Stimulated activated CD4-positive, alpha-beta T cell treated with anti-CD3 and anti-CD28 coated beads, TNF-alpha, amount 100 ng/mL, for 24 hours (primary cell): ENCODE results near the gene STMND1.

Experiments
- DNase-seq, 3 experiments: peaks; one replicate each; pipeline ENCODE4 v3.0.0-alpha.2; 2020; ENCODE audit warnings: low read depth in 3 of 3

The STMND1 gene

DNA sequence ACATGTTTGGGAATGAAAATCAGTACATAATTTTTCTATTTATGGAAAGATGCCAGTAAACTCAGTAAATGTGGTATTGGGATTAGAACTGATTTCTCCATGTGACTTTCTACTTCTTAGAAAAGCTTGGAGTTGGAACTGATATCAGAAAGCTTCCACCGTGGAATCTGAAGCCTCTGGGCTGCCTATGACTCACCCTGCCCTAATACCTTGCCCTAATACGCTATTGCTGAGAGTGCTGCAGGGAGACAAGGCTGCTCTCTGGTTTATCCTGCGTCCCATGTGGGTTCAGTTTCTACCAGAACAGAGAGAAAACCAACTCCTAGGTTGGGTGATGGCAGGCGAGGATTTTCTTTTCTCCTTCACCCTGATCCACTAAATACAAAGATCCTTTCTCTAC, 3.3 kb upstream of the STMND1 start:
- no peak for DNase-seq

DNA sequence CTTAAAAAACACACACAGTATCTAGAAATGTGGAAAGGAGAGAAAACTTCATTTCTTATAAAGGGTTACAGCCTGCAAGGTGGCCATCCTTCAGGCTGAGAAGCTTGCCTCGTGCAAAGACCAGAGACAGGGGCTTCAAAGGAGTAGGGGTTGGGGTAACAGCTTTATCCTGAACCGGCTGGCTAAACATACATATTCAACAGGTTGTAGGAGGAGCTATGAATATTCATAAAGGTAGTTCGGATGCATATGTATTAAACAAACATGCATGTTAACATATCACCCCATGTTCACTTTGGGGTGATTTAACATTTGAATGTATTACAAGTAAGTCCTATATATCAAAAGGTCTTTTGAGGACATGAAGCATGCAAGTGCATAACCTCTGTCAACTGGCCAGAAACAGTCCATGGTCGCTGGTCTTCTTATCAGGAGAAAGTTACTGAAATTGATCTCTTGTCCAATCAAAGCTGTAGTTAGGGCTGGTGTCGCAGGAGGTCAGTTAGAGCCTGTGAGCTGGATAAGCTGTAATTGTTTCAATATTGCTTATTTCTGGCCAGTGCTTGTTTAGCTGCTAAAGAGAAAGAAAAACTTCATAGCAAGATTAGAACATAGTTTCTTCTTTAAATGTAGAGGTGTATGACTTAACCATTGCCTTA, 2.3 kb upstream of the STMND1 start:
- no peak for DNase-seq

DNA sequence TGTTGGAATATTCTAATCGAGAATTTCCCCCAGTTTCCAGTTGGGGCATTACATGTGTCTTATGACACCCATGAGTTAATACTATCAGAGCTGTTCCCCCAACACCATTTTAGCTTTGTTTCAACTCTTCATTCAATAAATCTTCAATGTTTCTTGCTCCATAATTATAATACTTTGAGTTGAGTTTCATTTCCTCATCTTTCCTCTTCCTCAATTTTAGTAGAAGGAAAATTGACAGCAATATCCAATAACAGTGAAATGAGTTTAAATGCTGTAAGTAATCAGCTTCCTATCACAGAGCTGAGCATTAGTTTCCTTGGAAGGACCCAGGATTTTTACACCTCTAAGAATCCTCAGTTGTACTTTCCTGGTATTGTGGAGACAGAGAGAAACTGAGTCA, 1.0 kb upstream of the STMND1 start:
- no peak for DNase-seq

DNA sequence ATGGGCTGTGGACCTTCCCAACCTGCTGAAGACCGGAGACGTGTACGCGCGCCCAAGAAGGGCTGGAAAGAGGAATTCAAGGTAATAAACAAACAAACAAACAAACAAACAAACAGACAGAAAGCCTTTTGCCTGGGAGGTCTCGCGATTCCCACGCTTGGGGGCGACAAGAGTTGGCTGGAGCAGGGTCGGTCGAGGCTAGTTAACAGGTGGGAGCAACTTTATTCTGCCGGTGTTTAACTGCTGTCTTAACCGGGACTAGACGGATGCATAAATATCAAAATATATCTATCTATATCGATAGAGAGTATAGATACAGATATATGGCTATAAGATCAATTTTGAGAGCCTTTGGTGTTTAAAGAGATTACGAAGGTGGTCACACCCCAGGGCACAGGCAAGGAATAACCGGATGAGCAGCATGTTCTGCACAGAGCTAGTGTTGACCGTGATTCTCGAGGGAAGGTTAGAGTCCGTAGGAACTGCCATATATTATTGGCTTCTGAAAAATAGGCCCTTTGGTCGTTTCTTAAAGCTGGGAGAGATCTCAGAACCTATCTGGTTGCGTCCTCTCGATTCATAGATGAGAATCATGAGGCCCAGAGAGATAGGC, 514 bp downstream of the STMND1 start:
- no peak for DNase-seq

DNA sequence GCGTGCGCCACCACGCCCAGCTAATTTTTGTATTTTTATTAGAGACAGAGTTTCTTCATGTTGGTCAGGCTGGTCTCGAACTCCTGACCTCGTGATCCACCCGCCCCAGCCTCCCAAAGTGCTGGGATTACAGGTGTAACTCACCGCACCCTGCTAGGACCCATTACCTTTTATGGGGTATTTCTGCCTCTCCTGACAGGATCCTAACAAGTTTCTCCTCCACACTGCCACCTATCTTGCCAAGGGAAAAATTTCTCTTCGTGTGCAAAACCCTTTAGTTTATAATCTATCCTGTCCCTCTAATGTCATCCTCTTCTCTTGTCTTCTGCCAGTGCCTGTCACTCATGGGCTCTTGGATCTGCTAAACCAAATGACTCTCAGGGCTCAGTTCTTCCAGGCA, 1.9 kb downstream of the STMND1 start:
- no peak for DNase-seq

DNA sequence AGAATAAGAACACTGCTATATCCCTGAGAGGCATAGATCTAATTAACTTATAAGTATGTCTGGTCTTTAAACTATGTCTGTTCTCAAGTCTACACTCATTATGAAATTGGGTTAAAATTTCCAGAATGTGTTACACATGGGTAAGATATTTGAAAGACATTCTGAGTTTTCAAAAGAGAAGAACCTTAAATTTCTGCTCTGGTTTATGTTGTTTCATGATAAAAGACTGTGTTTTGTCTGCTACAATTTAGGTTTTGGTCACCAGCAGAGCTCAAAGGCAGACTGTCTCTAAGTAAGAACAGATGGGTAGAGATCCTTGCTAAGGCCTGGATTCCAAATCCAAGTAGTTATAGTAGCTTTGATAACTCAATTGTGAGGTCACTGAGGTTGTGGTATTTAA, 6.0 kb downstream of the STMND1 start:
- DNase-seq = no peak

DNA sequence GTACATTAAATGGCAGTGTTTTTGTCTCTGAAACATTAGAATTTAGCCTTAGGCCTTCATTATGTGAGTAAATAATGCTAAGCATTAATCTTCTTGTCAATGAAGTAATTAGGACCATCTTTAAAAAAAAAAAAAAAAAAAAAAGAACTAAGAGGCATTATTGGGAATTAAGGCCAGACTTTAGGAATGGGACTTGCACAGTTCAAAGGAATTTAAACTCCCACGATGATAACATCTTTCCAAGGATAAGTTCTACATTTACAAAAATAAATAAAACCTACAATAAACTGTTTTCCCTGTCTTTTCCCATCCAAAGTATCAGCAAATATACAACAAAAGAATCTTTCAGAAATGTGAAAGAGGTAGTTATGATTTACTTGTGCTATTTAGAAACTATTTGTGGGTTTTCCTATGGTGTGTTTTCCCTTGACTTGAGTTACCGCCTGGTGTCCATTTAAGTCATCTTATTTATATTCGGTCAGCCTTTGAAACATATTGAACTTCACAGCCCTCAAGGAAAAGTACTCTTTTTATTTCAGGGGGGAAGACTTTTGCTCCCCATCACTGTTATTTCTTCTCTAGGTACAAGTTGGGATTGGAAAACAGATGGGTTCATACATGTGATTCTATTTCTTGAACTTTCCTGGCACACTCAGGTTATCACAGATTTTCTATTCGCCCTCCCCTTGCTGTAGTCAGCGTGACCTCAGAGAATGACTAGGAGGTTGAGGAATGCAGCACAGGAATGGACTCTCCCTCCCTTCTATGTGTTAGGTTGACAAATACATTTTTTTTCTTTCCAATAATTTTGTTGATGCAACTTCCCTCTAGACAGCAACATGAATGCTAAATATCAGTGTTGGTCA, 13.6 kb downstream of the STMND1 start:
- DNase-seq = no peak

DNA sequence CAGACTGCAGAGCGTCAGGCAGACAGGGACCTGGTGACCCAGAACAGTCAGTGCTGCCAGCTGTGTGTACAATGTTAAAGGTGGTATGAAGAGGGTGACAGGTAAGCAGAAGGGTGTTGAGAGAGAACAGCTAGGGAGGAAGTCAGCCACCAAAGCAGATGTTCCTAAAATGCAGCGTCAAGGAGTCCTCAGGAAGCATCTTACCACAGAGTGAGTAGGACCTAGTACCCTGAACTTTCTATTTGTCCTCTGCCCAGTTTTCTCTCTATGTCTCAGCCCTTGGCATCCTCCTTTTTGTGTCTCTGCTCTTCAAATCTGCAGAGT, 14.2 kb downstream of the STMND1 start:
- DNase-seq = no peak

DNA sequence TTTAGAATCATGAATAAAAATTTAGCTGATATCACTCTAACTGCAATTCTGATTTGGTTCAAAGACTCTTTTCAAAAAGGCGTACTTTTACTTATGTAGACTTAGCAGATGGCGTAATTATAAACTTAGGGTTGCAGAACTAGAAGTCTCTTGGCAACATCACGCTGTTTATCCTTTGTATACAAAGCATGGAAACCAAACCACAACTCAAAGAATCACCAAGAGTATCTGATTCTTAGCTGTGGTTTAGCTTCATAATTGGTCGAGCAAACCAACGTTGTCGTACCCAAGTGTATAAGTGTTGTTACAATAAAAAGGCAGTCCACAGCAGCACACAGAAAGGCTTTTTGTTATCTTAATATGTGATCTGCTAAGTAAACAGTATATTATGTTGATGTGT, 18.2 kb downstream of the STMND1 start:
- no peak for DNase-seq

DNA sequence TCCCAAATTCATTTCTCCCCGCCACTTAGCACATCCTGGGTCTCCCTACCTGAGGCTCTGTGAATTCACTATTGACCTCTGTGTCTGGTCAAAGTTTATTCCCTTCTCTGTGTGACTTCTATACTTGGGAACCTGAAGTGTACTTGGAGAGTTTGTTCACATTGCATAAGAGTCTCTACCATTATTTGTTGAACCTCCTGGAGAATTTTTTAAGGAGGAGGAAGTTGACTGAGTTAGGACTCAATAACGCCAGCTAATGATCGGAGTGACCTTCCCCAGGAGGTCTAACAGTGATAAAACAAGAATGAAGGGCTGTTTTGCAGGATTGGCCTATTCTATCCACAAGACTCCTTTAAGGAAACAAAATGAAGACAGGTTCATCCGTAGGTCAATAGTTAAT, 23.6 kb downstream of the STMND1 start:
- no peak for DNase-seq

DNA sequence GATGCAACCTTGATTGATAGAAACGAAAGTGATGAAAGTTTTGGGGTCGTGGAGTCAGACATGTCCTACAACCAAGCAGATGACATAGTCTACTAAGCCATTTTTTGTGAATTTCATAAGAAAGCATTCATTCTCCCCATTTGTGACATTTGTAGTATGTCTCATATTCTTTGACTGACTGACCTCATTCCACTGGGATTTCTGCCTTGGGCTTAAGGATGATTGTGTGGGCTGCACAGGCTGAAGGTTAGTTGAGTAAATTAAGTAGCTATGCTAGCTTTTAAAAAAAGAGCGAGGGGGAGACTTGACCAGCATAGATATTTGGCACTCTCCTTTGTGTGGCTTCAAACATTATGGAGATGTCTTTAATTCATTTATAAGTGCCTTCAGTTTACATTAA, 28.9 kb downstream of the STMND1 start:
- DNase-seq = no peak

DNA sequence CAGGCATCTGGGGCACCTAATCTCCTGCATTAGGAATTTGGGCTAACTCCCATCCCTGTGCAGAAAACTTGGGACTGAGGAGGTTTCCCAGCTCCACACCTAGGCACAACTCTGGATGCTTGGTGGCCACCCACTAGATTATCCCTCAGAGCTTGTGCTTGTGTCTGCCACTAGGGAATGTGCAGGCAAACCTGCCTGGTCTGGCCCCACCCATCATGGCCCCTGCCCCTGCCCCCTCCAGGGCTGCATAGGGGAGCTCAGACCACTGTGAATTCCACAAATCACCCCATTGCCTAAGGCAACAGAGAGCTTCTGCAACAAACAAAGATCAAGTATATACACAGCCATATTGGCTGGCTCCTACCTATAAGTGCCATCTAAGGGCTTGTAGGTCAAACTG, 31.1 kb downstream of the STMND1 start:
- no peak for DNase-seq

DNA sequence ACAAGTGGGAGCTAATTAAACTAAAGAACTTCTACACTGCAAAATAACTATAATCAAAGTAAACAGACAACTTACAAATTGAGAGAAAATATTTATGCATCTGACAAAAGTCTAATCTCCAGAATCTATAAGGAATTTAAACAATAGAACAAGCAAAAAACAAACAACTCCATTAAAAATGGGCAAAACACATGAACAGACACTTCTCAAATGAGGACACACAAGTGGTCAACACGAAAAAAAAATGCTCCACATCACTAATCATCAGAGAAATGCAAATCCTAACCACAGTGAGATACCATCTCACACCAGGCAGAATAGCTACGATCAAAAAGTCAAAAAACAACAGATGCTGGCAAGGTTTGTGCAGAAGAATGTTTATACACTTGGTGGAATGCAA, 36.2 kb downstream of the STMND1 start:
- DNase-seq = no peak

DNA sequence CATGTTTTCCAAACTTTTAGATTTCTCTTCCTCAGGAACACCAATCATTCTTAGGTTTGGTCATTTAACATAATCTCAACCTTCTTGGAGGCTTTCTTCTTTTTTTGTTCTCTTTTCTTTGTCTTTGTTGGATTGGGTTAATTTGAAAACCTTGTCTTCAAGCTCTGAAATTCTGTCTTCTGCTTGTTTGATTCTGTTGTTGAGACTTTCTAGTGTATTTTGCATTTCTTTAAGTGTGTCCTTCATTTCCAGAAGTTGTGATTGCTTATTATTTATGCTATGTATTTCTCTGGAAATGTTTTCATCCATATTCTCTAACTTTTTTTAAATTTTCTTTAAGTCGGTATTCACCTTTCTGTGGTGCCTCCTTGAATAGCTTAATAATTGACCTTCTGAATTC, 42.2 kb downstream of the STMND1 start:
- DNase-seq = no peak

DNA sequence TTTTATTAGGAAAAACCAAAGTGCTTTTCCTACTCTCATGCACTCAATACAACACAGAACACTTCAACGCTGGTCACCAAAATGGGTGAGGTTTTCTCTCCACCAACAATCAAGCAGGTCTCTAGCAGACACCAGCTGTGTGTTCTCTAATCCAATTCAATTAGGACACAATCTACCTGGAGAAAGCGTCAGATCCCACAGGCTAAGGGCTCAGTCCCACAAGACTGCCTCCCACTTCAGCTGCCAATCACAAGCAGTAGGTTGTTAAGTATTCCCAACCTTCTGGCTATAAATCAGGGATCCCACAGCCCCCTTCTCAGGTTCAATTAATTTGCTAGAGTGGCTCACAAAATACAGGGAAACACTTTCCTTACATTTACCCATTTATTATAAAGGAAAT, 47.7 kb downstream of the STMND1 start:
- DNase-seq = no peak

DNA sequence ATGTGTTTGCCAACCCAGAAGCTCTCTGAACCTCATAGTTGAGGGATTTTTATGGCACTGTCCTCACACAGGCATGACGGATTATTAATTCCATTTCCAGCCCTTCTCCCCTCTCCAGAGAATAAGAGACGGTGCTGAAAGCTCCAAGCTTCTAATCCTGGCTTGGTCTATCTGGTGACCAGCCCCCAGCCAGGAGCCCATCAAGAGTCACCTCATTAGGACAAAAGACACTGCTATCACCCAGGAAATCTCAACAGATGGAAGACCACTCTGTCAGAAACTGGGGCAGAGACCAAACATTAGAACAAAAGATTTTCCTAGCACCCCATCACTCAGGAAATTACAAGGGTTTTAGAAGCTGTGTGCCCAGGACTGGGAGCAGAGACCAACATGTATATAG, 48.2 kb downstream of the STMND1 start:
- no peak for DNase-seq

DNA sequence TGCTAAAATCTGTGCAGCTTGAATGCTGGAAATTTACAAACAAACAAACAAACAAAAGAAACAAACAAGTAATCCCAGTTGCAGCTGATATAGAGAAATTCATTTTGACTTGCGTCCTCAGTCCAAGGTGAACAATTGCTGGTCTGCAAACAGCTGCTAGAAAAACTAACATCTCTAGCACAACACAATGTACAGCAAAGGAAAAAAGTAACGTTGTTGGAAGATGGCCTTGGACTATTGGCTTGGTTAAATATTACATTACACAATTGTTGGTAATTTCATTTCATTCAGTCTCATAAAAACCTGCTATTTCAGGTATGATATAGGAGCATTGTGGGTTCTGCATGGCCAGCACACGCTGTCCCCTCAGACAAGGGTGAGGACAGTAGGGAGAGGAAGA, 50.0 kb downstream of the STMND1 start:
- DNase-seq = no peak

DNA sequence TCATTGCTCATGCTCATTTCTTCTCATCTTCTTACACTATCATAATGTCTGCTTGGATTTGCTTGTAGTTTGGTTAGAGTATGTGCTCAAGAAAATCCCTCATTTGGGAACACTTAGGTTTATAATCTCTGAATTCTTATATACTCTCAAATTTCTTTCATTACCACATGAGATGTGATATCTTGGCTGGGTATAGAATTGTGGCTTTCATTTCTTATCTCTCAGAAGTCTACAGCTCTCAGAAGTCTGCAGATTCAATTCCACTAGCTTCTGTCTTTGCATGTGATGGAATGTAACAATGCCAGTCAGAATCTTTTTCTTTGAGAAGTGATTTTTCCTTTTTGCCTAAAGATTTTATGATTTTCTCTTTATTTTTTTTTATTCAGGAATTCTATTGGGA, 50.9 kb downstream of the STMND1 start:
- DNase-seq = no peak

DNA sequence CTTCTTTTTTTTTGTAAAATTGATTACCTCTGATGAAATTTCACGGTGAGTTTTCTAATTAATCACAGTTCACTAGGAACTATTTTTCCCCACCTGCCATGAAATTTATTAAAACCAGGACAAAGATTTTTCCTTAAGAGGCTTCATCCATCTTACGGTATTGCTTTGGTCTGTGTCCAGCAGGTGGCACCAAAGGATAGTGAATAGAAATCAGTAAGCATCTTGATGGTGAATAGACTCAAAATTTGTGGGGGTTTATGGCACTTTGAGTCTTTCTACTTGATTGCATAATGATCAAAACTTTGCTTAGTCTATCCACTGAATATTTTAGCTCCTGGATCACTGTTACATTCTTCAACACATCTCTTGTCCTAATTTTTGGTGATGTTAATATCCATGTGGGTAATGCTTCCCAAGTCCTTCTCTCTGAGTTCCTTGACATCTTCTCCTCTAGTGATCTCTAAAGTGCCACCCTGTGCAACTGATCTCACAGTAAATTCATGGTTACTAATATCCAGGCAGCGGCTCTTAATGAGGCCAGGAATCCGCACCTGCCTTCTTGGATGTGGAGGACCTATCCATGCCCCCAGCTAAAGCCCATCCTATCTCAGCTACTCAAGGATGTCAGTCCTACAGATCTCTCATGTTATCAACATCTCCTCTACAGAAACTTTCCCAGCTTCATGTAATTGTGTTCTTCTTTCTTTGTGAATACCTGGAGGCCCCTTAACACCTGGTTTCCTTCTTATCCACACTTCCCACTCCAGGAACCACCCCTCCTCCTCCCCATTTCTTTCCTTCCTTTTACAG, 54.5 kb downstream of the STMND1 start:
- DNase-seq = peak; percentile 36 to 46 (median 41)

DNA sequence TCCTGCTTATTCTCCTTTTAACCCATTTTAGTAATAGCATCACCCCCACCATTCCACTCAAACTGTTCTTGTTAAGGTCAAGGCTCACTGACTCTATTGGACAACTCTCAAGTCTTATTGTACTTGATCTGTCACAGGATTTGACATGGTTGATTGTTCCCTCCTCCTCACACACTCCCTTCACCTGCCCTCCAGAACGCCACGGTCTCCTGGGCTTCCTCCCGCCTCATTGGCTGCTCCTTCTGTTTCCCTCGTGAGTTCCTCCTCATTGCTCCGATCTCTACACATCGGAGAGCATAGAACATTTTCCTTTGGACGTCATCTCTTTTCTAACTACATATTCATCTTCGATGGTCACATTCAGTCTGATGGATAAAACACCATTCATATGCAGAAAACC, 55.1 kb downstream of the STMND1 start:
- no peak for DNase-seq

DNA sequence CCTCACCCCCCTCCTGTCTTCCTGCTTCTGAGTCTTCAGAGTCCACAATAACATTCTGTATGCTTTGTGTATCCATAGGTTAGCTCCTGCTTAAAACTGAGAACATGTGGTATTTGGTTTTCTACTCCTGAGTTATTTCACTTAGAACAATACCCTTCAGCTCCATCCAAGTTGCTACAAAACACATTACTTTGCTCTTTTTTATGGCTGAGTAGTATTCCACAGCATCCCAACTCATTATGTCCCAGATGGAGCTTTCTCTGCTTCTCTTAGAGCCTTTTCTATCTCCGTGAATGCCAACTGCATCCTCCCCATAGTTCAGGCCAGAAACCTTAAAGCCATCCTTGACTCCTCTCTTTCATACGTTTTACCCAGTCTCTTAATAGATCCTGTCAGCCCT, 55.8 kb downstream of the STMND1 start:
- no peak for DNase-seq

DNA sequence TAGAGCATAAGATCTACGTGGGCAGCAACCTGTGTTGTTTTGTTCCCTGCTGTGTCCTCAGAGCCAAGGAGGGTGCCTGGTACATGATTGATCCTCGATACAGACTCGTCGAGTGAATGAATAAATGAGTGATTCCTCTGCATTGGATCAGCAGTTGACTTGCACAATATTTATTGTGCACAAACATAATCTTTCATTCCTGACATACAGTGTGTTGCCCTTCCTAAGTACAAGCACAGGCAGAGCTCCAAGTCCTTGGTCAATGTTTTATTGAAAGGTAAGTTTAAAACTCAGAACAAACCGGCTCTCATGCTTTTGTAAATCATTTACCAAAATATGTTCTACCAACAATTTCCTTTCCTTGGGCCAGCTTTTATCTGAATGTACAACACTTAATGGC, 57.4 kb downstream of the STMND1 start:
- DNase-seq = no peak
